Measurements from ENCODE around the gene HCFC1R1. TPM values are rescaled to one million over a fixed set of nuclear protein-coding genes. Genes with fewer than 3 reads are reported as not detected.
A peak's percentile ranks its signal among the peaks of the same experiment; 100 is the strongest.

Gene HCFC1R1
- total RNA-seq, 1 experiment from 2014 or later, result 61.3 TPM

DNA sequence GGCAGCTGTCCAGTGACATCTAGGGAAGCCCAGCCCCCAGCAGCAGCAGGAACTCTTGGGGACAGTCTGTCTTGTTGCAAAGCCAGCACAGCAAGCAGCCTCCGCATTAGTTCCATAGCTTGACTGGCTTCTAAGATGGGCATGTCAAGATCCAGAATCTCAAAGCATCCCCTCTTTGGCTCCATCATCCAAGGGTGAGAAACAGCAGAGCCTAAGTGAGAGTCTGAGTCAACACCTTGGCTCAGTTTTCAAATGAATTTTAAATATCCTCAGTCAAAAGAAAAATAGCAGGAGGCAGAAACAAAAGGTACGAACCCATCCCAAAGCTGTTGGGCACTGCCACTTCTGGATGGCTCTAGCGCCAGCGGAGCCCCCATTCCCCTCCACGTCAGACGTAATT, 8.8 kb downstream of the HCFC1R1 start:
- H3K27me3 ChIP-seq (ENCODE audit: insufficient read depth, low read length), result no peaks in the 10 kb centered on the region

More for the DNA sequence above, 8.8 kb downstream of the HCFC1R1 start:
- Histone ChIP-seq H4K20me1 (ENCODE audit: control insufficient read depth, insufficient read depth, insufficient read length) (no peaks in the 10 kb centered on the region), H3K4me2 (ENCODE audit: insufficient read depth, insufficient read length, low read length) (no peak overlapping the region), H2BK20ac (ENCODE audit: low read depth, low read length, poor library complexity, severe bottlenecking) (no peak overlapping the region), H4K8ac (replicated peaks; ENCODE audit: insufficient read length, low read depth, low read length) (no peak overlapping the region), H2BK12ac (ENCODE audit: insufficient read length, low read depth, low read length) (no peak overlapping the region), H3K79me2 (ENCODE audit: insufficient read depth, low read length) (peaks cover 9% of the 10 kb centered on the region; the same call in 1 of the 2 replicates), H3K27ac (ENCODE audit: insufficient read length, low read depth, low read length) (no peak overlapping the region), H3K79me1 (ENCODE audit: insufficient read depth, low read depth, low read length, poor library complexity, severe bottlenecking) (no peaks in the 10 kb centered on the region), H2AK5ac (ENCODE audit: insufficient read length, low read length) (no peak overlapping the region), H3K23ac (ENCODE audit: insufficient read length, low read depth, low read length) (no peak overlapping the region), H3T11ph (ENCODE audit: low read length) (no peak overlapping the region), H4K5ac (ENCODE audit: insufficient read length, low read depth, low read length) (no peak overlapping the region), H3K14ac (ENCODE audit: insufficient read depth, low read length) (no peak overlapping the region), H3K4me1 (ENCODE audit: insufficient read depth, low read length) (no peaks in the 10 kb centered on the region; the same call in 1 of the 2 replicates), H2BK5ac (ENCODE audit: insufficient read length, low read length) (no peak overlapping the region), H3K9me3 (ENCODE audit: control insufficient read depth, low read depth, low read length) (no peaks in the 10 kb centered on the region), H3K4ac (ENCODE audit: low read depth, low read length) (no peak overlapping the region), H2BK120ac (ENCODE audit: low read depth, low read length, poor library complexity, severe bottlenecking) (no peak overlapping the region), H2BK15ac (ENCODE audit: low read depth, low read length) (no peak overlapping the region), H2AFZ (ENCODE audit: low read length) (no peak overlapping the region), H3K56ac (ENCODE audit: insufficient read length, low read depth, low read length) (no peak overlapping the region), H3K9ac (ENCODE audit: extremely low read depth, insufficient read length, low read length) (no peak overlapping the region), H3K18ac (ENCODE audit: insufficient read length, low read depth, low read length) (no peak overlapping the region), H4K91ac (ENCODE audit: insufficient read length, low read depth, low read length) (no peak overlapping the region), H3K23me2 (ENCODE audit: insufficient read length, low read depth, low read length, poor library complexity, severe bottlenecking) (peaks cover 17% of the 10 kb centered on the region)
- H3K4me3 Mint-ChIP-seq, result peak overlapping the region; percentile 65 to 91
- H3K9me3 Mint-ChIP-seq, result no peaks in the 10 kb centered on the region; a peak in 2 of 5 replicates
- no peak for DNase-seq
- H3K36me3 Mint-ChIP-seq (ENCODE audit: insufficient read depth in 1 of 3, low read depth in 3 of 3), result peaks cover 21 to 32% (median 30%) of the 10 kb centered on the region in 3 experiments
- peaks cover 10% of the 10 kb centered on the region for H3K27me3 Mint-ChIP-seq (ENCODE audit: low read depth)
- peak overlapping the region in 2 of 3 experiments; percentile 82 to 93; a peak in 4 of 7 replicates for H3K27ac Mint-ChIP-seq
- no CpG with 5 or more reads among the region's 6 CpGs for WGBS (ENCODE audit: extremely low coverage, insufficient read length, low lambda C conversion rate)
- no peak for TF ChIP-seq CTCF (conservative IDR thresholded peaks at IDR 0.05)
- H3K4me1 Mint-ChIP-seq, result peaks cover 43 to 82% of the 10 kb centered on the region in 2 experiments

Measured in H9 (cell line).